ENCODE measurements around the gene SPIRE2. TPM values are rescaled to one million over a fixed set of nuclear protein-coding genes. Genes with fewer than 3 reads are reported as not detected.
"Not testable (repeated sequence)": the region's sequence is repeated elsewhere in the genome, so short reads cannot be mapped to it uniquely, and the experiment has no call there.

Gene SPIRE2
- total RNA-seq, 4 donors from 2014 or later = 7.0 to 10.9 (median 9.5) TPM

- Histone ChIP-seq H3K9me3 (no peaks in the 10 kb centered on the region), H3K27me3 (no peaks in the 10 kb centered on the region), H3K36me3 (peaks cover 21 to 26% of the 10 kb centered on the region in 2 donors), H3K4me3 (replicated peaks in 1 of 3) (no peak overlapping the region), H3K4me1 (peaks cover 5% of the 10 kb centered on the region in 2 donors), H3K27ac (no peak overlapping the region)
- TF ChIP-seq POLR2A (IDR thresholded peaks at IDR 0.05) = no peak
- no peak for TF ChIP-seq CTCF (IDR thresholded peaks at IDR 0.05)
- no peak for DNase-seq
- WGBS, 2 donors = 88% methylated on average over 6 of the region's 14 CpGs; no CpG with 5 or more reads in 1 of the 2 donors
- intact Hi-C loops (cut with DNase I) = no loop called here
Observed at GRCh38 chr16:89912627-89913026, 84.4 kb downstream of the SPIRE2 start.

- Histone ChIP-seq H3K36me3 (peaks cover 15 to 22% of the 10 kb centered on the region in 2 donors), H3K27ac (no peak overlapping the region), H3K4me1 (peaks cover 16% of the 10 kb centered on the region in 2 donors), H3K27me3 (no peaks in the 10 kb centered on the region), H3K9me3 (no peaks in the 10 kb centered on the region), H3K4me3 (replicated peaks in 1 of 3) (no peak overlapping the region)
- intact Hi-C loops (cut with DNase I) = no loop called here
- 86 to 92% methylated on average over 21 to 27 of the region's 30 CpGs for WGBS, 2 donors
- TF ChIP-seq POLR2A (IDR thresholded peaks at IDR 0.05) (no peak), CTCF (IDR thresholded peaks at IDR 0.05) (no peak)
- no peak for DNase-seq
Observed at GRCh38 chr16:89913408-89914387, 85.4 kb downstream of the SPIRE2 start.

GRCh38 chr16:89914642-89915285 lies 86.5 kb downstream of the SPIRE2 start:
- DNase-seq; H3K27ac ChIP-seq; intact Hi-C loops (cut with DNase I): not testable (repeated sequence)

GRCh38 chr16:89915303-89916232 lies 87.3 kb downstream of the SPIRE2 start:
- H3K27ac ChIP-seq = no peak overlapping the region
- H3K4me1 ChIP-seq = peaks cover 17 to 21% of the 10 kb centered on the region in 2 donors
- H3K36me3 ChIP-seq = peaks cover 9 to 20% of the 10 kb centered on the region in 2 donors
- no peaks in the 10 kb centered on the region for H3K27me3 ChIP-seq
- intact Hi-C loops (cut with DNase I) = no loop called here
- H3K9me3 ChIP-seq = no peaks in the 10 kb centered on the region
- no peak for DNase-seq
- WGBS, 2 donors = 78 to 85% methylated on average over 33 to 37 of the region's 40 CpGs
- TF ChIP-seq POLR2A (IDR thresholded peaks at IDR 0.05) = no peak
- TF ChIP-seq CTCF (IDR thresholded peaks at IDR 0.05) = no peak
- no peak overlapping the region for H3K4me3 ChIP-seq (replicated peaks in 1 of 3)

More at GRCh38 chr16:89914642-89915285, 86.5 kb downstream of the SPIRE2 start:
- H3K27me3 ChIP-seq; H3K9me3 ChIP-seq; H3K4me3 ChIP-seq (replicated peaks in 1 of 3): not testable (repeated sequence)
- WGBS, 2 donors = 57 to 66% methylated on average over 11 of the region's 11 CpGs
- peaks cover 17 to 20% of the 10 kb centered on the region in 2 donors for H3K4me1 ChIP-seq
- H3K36me3 ChIP-seq = peaks cover 10 to 22% of the 10 kb centered on the region in 2 donors
